HepG2 (cell line): ENCODE results near the gene CCNQ. TPM values are rescaled to one million over a fixed set of nuclear protein-coding genes. Genes with fewer than 3 reads are reported as not detected.
A peak's percentile ranks its signal among the peaks of the same experiment; 100 is the strongest.

Experiments used
- AHDC1 ChIP-seq: sonication (generic); formaldehyde crosslinking; IDR thresholded peaks from 2 replicates; pipeline ENCODE4 v1.5.1; 2020; ENCODE audit warnings: mild to moderate bottlenecking, missing genetic modification reagents, borderline replicate concordance
- GABPB1 ChIP-seq: IDR thresholded peaks from 2 replicates; pipeline ENCODE4 v1.6.1; 2016; ENCODE audit warnings: mild to moderate bottlenecking, missing genetic modification reagents, moderate library complexity, missing compliant biosample characterization
- IKZF1 ChIP-seq: fragments of 450-650 bp; IDR thresholded peaks from 2 replicates; pipeline ENCODE4 v1.7.1; 2016
- MBD4 ChIP-seq: IDR thresholded peaks from 2 replicates; pipeline ENCODE4 v1.6.1; 2012; ENCODE audit warnings: low read length, inconsistent platforms, borderline replicate concordance
- REST ChIP-seq, 2 experiments: IDR thresholded peaks; 2 replicates each; pipeline ENCODE4 v1.6.1; 2011 to 2012; ENCODE audit warnings: low read length in 2 of 2, borderline replicate concordance in 1 of 2, low read depth in 1 of 2, mild to moderate bottlenecking in 1 of 2, moderate library complexity in 1 of 2
- STAG1 ChIP-seq: sonication (generic); formaldehyde crosslinking; IDR thresholded peaks from 2 replicates; pipeline ENCODE4 v1.4.0; 2020; ENCODE audit warnings: missing genetic modification reagents
- ZNF746 ChIP-seq: sonication (generic); formaldehyde crosslinking; IDR thresholded peaks from 2 replicates; pipeline ENCODE4 v1.8.0; 2022; ENCODE audit warnings: mild to moderate bottlenecking, missing genetic modification reagents
- polyA plus RNA-seq, 8 experiments: library from polyadenylated mRNA; depleted of rRNA in 3 of 8; stranded (reverse) in 7 of 8; unstranded in 1 of 8; fragments of >200 nt; fragmentation: Illumina TruSeq in 4 of 8; extraction: Trizol in 4 of 8; gene quantifications; 2 replicates each; pipeline versions ENCODE4 v1.2.1 to v1.2.3, GENCODE V29; 2011 to 2016; ENCODE audit warnings: low read depth in 4 of 8, missing spikeins in 1 of 8, mixed read lengths in 1 of 8; ENCODE audit not compliant: insufficient read depth in 1 of 8
- total RNA-seq, 5 experiments: library from RNA; depleted of rRNA; stranded (reverse); fragments of >200 nt; fragmentation: Illumina TruSeq; extraction: Trizol; gene quantifications; 2 replicates each; pipeline ENCODE4 v1.2.3, GENCODE V29; 2016; ENCODE audit warnings: low read depth in 1 of 5
- TF ChIP-seq, protein P1 (sequence below): sonication (generic); formaldehyde crosslinking; IDR thresholded peaks from 2 replicates; pipeline ENCODE4 v1.4.0; 2020; ENCODE audit warnings: mild to moderate bottlenecking, missing genetic modification reagents, borderline replicate concordance
- TF ChIP-seq, protein P2 (sequence below): sonication (generic); formaldehyde crosslinking; IDR thresholded peaks from 2 replicates; pipeline ENCODE4 v1.9.0; 2021; ENCODE audit warnings: missing genetic modification reagents, borderline replicate concordance

CCNQ gene
- total and polyA plus RNA-seq, 2 of the 13 experiments (the other 11 are each of a cell fraction or from before 2014, with no cell fraction given) = 15.0 to 25.5 TPM

DNA sequence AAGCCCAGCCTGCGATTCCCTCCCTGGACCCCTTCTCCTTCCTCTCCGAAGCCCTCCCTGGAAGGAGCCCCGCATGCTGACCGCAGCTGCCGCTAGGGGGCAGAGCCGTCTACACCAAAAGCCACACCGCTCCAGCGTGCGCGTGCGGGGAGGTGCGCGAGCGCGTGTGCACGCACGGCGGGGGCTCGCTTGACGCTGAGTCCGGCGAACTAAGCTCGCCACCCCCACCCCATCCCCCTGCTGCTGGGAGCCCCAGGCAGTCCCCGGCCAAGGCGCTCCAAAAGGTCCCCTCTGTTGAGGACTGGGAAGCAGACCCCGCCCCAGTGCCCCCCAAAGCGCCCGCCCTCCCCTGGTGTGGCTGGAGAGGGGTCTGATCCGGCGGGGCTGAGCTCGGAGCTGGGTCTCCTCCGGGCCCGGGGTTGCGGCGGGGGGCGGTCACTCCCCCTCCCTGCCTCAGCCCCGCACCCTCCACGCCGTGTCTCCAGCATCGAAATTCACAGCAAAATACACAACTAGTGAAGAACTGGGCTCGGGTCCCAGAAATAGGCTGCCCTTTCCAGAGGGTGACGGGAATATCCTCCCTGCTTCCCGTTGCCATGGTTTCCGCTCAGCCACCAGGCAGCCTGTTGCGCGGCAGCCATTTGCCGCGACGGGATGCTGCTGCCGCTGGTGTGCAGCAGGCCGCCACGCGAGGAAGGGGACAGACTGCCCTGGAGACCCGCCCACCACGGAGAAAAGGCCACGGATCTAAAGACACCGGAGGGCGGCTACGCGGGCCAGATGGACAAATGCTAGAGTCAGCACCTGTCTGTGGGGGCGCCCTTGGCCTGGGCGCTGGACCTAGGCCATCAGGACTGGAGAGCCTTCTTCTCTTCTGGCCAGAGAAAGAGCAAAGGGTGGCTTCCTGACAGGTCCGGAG lies 11.2 kb upstream of the CCNQ start (continued):
- TF ChIP-seq ZNF746 (no peak), GABPB1 (CRISPR knock-in tag) (peak; percentile 53; the same call in 1 of the 2 replicates), REST (IDR thresholded peaks at IDR 0.05; ENCODE audit: borderline replicate concordance in 1 of 2, low read depth in 1 of 2, low read length in 2 of 2) (no peak), IKZF1 (no peak), MBD4 (no peak), STAG1 (CRISPR knock-in tag) (peak; percentile 92), AHDC1 (CRISPR knock-in tag) (no peak)
- TF ChIP-seq, protein P1, sequence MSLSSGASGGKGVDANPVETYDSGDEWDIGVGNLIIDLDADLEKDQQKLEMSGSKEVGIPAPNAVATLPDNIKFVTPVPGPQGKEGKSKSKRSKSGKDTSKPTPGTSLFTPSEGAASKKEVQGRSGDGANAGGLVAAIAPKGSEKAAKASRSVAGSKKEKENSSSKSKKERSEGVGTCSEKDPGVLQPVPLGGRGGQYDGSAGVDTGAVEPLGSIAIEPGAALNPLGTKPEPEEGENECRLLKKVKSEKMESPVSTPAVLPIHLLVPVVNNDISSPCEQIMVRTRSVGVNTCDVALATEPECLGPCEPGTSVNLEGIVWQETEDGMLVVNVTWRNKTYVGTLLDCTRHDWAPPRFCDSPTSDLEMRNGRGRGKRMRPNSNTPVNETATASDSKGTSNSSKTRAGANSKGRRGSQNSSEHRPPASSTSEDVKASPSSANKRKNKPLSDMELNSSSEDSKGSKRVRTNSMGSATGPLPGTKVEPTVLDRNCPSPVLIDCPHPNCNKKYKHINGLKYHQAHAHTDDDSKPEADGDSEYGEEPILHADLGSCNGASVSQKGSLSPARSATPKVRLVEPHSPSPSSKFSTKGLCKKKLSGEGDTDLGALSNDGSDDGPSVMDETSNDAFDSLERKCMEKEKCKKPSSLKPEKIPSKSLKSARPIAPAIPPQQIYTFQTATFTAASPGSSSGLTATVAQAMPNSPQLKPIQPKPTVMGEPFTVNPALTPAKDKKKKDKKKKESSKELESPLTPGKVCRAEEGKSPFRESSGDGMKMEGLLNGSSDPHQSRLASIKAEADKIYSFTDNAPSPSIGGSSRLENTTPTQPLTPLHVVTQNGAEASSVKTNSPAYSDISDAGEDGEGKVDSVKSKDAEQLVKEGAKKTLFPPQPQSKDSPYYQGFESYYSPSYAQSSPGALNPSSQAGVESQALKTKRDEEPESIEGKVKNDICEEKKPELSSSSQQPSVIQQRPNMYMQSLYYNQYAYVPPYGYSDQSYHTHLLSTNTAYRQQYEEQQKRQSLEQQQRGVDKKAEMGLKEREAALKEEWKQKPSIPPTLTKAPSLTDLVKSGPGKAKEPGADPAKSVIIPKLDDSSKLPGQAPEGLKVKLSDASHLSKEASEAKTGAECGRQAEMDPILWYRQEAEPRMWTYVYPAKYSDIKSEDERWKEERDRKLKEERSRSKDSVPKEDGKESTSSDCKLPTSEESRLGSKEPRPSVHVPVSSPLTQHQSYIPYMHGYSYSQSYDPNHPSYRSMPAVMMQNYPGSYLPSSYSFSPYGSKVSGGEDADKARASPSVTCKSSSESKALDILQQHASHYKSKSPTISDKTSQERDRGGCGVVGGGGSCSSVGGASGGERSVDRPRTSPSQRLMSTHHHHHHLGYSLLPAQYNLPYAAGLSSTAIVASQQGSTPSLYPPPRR (CRISPR knock-in tag) = no peak
- TF ChIP-seq, protein P2, sequence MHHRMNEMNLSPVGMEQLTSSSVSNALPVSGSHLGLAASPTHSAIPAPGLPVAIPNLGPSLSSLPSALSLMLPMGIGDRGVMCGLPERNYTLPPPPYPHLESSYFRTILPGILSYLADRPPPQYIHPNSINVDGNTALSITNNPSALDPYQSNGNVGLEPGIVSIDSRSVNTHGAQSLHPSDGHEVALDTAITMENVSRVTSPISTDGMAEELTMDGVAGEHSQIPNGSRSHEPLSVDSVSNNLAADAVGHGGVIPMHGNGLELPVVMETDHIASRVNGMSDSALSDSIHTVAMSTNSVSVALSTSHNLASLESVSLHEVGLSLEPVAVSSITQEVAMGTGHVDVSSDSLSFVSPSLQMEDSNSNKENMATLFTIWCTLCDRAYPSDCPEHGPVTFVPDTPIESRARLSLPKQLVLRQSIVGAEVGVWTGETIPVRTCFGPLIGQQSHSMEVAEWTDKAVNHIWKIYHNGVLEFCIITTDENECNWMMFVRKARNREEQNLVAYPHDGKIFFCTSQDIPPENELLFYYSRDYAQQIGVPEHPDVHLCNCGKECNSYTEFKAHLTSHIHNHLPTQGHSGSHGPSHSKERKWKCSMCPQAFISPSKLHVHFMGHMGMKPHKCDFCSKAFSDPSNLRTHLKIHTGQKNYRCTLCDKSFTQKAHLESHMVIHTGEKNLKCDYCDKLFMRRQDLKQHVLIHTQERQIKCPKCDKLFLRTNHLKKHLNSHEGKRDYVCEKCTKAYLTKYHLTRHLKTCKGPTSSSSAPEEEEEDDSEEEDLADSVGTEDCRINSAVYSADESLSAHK (CRISPR knock-in tag) = no peak
